Stimulated activated naive CD8-positive, alpha-beta T cell treated with anti-CD3 and anti-CD28 coated beads, Interleukin-15, Interleukin-2, amounts not matched to agents 100 U/mL and 50 U/mL, for 24 hours (primary cell): ENCODE results near the gene RAPGEF5.

Source experiments
- ATAC-seq: fragments of 150-1000 bp; cut with Tn5 transposase; one replicate; pipeline ENCODE4 v1.10.0; 2021
- DNase-seq: peaks from one replicate; pipeline ENCODE4 v3.0.0; 2021

The RAPGEF5 gene

GRCh38 chr7:22219036-22219435 lies 137.9 kb downstream of the RAPGEF5 start:
- DNase-seq: no peak
- no peak for ATAC-seq

DNA sequence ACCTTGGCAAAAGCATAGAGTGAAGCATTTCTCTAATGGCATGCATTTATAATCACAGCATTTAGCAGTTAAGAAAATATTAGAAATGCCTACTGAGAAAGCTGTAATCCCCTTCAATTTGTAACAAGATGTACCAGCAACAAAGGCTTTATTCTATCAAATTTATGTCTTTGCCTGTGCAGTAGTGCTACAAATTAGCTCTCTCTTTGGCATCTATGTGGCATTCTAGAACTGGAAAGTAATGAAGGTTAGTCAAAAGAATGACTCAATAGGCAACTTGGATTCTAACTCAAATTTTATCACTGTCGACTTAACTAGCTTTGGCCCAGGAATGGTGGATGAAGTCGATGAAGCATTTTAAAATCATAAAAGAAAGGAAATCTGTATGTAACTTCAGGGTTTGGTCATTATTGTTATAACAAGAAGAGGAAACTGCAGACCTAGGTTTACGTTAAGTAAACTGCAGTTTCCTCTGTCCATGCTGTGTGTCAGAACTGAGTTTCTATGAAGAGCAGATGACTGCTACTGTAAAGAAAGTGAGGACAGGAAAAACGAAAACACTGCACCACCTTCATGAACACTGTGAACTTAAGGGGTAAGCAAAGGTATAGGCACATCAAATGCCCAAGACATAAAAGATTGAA lies 140.0 kb downstream of the RAPGEF5 start:
- DNase-seq: no peak
- ATAC-seq: no peak

GRCh38 chr7:22216309-22216708 lies 140.6 kb downstream of the RAPGEF5 start:
- no peak for ATAC-seq
- no peak for DNase-seq

DNA sequence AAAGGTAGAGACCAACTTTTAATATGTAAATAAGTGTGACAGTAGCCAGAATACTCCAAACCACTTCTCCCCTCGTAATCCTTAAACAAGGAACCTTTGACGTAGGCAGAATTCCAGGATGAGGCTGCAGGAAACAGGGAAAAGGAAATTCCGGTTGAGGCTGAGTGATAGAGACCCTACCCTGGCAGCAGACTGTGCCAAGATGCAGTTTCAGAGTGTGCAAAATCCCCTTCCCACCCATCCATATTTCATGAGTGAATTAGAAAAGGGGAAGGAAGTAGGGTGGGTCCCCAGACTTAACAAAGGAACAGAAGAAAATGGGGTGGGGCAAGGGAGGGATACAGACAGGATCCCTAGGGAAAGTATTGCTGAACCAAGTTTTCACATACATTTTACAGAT lies 143.0 kb downstream of the RAPGEF5 start:
- DNase-seq: no peak
- ATAC-seq: no peak

DNA sequence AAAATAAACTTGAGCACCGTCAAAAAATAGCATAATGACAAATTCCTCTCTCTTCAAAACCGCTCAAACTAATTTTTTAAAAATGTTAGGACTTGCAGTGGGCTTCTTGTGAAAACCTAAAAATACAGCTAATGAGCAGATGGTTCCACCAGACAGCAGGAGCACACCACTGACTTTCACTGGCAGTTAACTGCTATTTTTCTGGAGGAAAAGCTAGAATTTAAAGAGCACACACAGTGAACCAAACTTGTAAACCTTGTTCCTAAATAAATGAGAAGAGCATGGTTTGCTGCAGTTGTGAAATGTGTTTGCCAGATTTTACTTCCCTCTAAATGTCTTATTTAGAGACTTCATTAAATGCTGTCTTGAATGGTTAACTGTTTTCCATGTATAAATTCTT lies 143.9 kb downstream of the RAPGEF5 start:
- no peak for DNase-seq
- no peak for ATAC-seq

DNA sequence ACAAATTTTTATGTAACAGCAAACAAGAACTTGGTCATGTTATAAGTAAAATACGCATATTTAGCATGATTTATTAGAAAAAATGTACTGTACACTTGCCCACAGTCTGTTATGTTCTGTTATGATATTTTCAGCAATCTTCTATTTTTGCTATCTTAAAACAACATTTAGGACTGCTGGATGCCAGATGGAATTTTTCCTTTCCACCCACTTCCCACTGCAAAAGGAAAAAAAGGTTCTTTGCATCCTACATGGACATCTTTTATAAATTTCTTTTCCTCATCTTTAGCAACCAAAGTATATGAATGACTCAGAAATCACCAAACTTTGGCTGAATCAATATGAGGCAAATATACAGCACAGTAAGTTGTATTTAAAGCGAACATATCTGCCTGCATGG lies 146.0 kb downstream of the RAPGEF5 start:
- no peak for DNase-seq
- ATAC-seq: no peak

- ATAC-seq: peak; percentile 32
- no peak for DNase-seq
These were observed 146.6 kb downstream of the RAPGEF5 start for GRCh38 chr7:22210355-22210754.

DNA sequence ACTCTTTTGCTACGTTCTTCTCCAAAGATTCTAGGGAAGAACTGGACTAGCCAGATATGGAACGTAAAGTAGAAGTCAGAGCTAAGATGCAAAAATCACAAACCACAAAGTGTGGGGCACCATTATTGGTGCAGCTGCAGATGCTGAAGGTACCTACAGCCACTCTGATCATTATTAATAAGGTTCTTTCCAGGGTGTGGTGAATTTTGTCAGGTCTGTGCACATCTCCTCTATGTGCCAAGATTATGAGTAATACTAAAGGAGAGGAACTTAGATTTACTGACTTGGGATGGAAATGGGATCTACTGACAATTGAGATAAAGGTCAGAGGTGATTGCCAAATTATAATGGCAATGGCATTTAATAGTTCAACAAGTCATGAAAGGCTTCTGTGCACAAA lies 148.2 kb downstream of the RAPGEF5 start:
- ATAC-seq (no peak), DNase-seq (no peak)

DNA sequence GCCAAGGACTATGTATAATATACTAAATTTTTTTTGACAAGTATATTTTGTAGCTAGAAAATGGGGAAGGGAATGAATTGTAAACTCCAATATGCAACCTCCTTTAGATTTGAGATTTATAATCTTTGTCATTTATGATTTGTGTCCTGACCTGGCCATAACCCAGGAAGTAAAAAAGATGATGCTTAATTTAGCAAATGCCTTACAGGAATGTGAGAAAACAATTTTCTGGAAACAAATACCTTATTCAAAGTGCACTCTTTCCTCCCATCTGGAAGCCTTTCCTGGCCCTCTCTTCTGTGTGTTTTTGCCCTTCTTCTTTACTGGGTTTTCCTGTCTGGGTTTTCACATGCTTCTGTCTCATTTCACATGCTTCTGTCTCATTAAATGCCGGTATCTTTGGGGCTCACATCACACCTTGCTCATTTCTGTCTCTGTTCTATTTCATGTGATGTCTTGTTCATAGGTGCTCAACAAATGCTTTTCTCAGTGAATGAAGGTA lies 149.2 kb downstream of the RAPGEF5 start:
- no peak for DNase-seq
- no peak for ATAC-seq

DNA sequence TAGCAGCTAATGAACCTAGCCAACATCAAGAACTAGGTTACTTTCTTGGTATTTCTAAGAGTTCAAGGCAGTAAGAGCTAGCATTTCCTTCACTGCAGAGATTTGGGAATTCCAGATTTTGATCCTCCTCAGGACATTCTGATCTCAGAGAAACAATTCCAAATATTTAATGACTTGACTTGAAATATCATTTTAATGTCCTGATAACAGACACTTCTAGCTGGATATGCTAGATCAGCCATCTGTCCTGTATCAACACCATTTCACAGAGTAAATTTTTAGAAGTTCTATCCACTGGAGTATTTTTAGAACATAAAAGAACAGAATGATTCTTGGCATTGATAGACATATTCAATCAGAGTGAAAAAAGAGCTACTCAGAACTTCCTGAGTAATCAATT lies 151.3 kb downstream of the RAPGEF5 start:
- ATAC-seq (no peak), DNase-seq (no peak)

DNA sequence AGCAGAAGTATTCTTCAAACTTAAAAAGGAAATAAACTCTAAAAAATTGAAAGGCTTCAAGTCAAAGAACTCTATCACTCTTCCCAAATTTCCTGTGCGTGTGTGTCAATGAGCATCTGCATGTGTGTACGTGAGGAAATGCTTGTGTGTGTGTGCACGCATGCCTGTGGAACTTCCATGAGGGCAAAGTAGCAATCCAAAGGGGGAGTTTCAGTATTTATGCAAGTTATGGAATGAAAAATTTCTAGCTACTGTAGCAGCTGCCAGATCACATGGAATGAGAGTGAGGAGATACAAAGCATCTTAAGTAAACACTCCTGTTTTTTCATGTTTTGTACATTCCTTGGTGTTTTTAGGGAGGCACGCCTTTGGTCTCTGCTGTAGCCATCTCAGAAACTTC lies 152.6 kb downstream of the RAPGEF5 start:
- no peak for ATAC-seq
- DNase-seq: no peak

GRCh38 chr7:22202141-22202540 lies 154.8 kb downstream of the RAPGEF5 start:
- ATAC-seq (no peak), DNase-seq (no peak)

DNA sequence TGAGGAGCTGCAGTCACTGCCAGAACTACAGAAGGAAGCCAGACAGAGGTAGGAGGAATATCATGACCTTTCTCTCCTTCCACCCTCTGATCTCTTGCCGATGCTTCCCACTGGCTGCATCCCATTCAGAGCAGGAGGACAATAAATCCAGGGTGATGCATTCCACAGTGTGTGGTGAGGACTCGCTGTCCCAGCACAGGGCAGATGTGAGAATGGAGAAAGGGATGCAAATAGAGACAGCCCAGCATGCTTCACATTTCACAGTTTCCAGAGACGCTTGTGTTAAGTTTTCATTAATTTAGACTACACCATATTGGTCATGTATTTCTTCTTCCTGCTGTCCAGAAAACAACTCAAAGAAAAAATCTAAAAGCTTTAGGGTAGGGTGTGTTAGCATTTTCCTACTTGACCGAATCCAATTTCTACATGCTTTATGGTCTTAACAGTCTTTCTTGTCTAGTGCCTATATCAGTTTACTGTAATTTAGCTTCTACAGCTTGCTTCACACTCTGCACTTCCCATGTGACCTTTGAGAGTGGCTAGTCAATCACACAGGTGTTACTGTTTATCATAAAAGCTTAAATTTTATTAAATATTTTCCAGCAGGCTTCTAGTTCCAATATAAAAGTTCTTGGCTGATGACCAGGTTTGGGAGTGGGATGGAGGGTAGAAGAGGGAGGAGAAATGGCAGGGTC lies 155.6 kb downstream of the RAPGEF5 start:
- ATAC-seq: no peak
- no peak for DNase-seq

GRCh38 chr7:22200777-22201176 lies 156.2 kb downstream of the RAPGEF5 start:
- DNase-seq (no peak), ATAC-seq (no peak)

DNA sequence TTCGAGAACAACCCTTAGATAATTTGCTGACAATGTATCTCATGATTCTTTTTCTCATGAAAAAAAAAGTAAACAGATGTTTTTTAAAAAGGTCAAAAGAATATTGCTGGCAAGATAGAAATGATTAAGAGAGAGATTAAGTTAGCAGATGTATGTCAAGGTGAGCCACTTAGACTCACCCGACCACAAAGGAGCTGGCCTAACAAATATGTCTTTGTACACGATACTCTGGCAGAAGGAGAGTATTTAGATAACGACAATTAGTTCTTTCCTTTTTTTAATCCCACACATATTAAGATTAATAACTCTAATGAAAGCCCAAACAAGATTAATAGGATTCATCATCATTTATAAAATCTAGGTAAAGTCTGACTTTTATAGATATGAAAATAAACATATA lies 156.7 kb downstream of the RAPGEF5 start:
- DNase-seq: no peak
- ATAC-seq: no peak

- no peak for ATAC-seq
These were observed 159.6 kb downstream of the RAPGEF5 start for GRCh38 chr7:22197376-22197775.

GRCh38 chr7:22196429-22196828 lies 160.5 kb downstream of the RAPGEF5 start:
- ATAC-seq (no peak), DNase-seq (no peak)

More at GRCh38 chr7:22197376-22197775, 159.6 kb downstream of the RAPGEF5 start:
- DNase-seq: no peak

DNA sequence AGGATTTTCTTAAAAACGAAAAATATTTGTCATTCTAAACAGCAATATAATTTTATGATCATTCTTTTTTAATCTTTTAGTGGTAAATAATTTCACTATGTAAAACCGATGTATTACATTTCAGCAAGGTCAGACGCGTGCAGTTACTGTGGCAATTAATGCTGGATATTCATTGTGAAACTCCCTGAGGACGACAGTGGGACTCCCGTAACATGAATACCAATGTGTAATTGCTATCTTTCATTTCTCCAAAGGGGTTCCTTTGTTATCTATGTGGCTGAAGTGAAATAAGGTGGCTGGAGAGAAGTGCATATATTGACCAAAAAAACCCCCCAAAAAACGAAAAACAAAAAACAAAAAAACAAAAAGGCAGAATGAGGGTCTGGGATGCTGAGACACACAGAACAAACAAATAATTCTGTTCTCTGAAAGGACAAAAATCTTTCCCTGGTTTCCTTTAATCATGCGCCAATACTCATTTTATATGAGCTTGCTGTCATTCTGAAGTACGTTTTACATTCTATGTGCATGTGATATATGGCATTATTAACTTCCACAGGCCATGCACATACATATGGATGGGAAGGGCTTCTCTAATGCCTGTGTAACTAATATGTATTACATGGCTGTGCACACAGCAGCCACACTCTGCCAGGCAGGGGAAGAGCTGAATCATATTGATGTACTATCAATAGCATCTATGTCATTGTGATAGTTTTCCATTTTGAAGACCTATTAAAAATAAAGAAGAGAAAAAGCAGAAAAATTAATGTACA lies 161.4 kb downstream of the RAPGEF5 start:
- no peak for ATAC-seq
- no peak for DNase-seq

DNA sequence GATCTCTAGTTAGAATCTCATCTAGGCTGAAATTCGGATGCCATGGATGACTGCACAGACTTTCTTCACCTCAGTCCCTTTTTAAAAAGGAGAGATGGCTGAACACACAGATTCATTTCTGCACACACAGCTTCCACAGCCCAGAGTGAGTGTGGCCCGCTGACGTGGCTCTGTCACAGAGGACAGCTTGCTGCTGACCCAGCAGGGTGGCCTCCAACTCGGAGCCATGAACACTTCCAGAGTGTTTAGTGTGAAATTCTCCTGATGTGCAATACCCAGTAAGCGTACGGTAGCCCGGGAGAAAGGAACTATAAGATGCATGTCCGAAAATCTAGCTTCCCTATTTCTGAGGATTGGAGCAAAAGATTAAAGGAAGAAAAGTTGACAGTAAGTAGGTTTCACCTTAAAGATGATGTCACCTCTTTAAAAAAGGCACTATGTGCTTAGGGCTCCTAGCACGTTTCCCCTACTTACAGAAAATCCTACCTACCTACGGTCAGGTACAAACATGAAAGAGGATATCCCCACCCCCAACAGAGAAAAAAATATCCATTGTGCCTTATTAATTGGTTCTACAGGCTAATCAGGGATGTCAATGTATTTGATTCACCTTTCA lies 162.2 kb downstream of the RAPGEF5 start:
- ATAC-seq (no peak), DNase-seq (no peak)

DNA sequence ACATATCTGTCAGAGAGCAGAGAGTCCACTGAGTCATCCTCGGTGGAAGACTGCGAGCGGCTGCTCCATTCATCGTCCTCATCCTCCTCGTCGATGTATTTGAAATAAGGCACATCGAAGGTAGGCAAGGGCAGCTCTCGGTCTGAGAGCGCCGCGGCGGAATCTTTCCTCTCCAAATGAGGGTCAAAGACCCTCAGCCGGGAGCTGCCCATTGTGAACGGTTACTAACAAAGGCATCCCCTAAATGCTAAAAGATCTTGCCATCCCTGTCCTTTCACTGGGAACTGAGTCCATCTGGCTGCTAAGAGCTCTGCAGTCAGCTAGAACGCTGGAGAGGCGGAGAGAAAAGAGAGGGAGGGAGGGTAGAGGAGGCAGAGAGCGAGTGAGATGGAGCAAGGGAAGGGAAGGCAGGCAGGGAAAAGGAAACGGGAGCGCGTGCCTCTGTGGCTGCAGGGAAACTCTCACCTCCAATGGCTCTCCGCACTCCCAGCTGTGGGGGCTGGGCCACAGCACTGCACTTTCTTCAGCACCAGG lies 163.4 kb downstream of the RAPGEF5 start:
- DNase-seq: no peak
- ATAC-seq: no peak

DNA sequence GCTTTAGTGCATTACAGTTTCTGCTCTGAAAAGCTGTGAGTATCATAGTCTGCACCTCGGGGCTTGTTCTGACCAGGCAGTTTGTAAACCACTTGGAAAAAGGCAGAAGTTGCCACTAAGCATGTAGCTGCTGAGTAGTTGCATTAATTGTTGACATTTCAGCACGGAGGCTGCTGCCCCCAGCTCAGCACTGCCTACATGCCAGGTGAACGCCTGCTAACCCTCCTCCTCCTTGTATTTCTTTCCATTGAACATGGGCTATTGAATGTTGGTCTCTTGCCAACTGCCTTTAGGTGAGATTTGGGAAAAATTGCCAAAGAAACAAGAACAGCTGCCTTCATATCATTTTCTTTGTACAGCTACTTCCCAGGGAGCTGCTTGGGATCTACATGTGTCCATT lies 164.2 kb downstream of the RAPGEF5 start:
- ATAC-seq: no peak
- no peak for DNase-seq

DNA sequence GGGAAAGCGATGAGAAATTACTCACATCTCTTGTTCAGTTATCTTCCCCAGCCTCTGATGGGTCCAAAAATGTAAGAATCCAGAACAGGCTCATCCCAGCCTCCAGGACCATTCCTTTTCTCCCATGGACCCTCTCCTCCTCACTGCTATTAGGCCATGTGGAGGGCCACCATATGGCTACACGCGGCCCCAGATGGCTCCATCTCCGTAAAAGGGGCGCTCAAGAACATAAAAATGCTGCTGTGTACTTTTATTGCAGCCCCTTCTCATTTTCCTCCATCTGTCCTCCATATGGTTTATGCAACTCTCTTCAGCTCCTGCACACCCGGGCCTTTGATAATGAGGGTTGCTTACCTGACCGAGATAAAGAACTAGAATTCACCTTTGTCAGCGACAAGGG lies 166.2 kb downstream of the RAPGEF5 start:
- ATAC-seq (no peak), DNase-seq (no peak)

DNA sequence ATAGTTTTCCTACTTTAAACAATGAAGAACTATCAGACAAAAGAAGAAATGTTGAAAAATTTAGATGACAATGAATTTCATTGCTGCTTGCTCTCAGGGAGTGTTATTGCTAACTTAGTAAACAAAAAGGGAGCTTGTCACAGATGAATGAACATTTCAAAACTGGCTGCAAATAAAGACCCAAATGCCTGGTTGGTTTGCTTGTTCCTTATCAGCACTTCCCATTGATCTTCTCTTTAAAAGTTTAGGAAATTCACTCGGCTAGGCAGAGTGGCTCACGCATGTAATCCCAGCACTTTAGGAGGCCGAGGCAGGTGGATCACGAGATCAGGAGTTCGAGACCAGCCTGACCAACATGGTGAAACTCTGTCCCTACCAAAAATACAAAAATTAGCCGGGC lies 167.2 kb downstream of the RAPGEF5 start:
- ATAC-seq (no peak), DNase-seq (no peak)
